Kasumi-1 (cell line): ENCODE results near the gene PARD3.
A peak's percentile ranks its signal among the peaks of the same experiment; 100 is the strongest.

Experiments
- DNase-seq, 2 experiments: peaks; one replicate each; lab custom pipeline; 2025; lab: John Stamatoyannopoulos, UW

The PARD3 gene

GRCh38 chr10:34216348-34216945 lies 598.6 kb downstream of the PARD3 start:
- no peak for DNase-seq

DNA sequence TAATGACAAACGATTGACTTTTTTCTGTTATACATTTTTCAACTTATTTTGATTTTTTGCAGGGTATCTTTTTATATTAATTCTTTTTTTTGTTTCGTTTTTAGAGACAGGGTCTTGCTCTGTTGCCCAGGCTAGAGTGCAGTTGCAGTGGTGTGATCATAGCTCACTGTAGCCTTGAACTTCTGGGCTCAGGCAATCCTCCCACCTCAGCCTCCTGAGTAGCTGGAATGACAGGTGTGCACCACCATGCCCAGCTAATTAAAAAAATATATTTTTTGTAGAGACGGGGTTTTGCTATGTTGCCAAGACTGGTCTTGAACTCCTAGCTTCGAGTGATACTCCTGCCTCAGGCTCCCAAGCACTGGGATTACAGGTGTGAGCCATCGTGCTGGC lies 601.3 kb downstream of the PARD3 start:
- no peak for DNase-seq

GRCh38 chr10:34213193-34213804 lies 601.8 kb downstream of the PARD3 start:
- DNase-seq = no peak

DNA sequence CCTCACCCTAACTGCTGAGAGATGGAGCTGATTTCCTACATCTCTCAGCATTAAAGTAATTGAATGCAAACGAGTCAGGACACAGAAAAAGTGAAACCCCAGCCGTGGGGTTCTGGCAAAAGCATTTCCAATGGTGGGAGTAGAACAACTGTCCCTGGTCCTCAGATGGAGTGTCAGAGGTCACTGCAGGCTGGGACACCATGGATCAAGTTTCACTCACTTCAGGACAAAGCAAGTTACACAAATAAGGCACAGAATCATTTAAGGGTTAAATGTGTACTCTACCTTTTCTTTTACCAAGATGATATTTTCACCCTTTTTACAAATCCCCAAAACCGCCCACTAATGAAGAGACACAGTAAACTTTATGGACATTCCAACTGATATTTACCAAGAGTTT lies 607.8 kb downstream of the PARD3 start:
- no peak for DNase-seq

DNA sequence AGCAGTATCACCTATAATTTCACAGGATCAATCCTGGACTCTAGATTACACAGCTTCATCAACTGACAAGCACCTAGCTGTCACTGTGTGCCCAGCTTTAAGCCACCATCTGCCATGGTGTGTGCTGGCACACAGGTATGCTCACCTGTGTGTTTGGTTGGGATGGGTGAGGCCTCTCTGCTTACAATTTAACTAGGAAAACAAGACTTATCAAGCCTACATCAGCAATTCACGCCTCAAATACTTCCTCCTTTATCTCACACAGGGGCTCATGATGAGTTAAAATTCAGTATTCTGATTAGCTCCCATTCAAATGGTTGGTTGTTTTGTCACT lies 608.2 kb downstream of the PARD3 start:
- DNase-seq = no peak

GRCh38 chr10:34206078-34206934 lies 608.8 kb downstream of the PARD3 start:
- peak; percentile 29 to 44 for DNase-seq

- peak; percentile 97 to 98 for DNase-seq
Observed at GRCh38 chr10:34205452-34205851, 609.6 kb downstream of the PARD3 start.

DNA sequence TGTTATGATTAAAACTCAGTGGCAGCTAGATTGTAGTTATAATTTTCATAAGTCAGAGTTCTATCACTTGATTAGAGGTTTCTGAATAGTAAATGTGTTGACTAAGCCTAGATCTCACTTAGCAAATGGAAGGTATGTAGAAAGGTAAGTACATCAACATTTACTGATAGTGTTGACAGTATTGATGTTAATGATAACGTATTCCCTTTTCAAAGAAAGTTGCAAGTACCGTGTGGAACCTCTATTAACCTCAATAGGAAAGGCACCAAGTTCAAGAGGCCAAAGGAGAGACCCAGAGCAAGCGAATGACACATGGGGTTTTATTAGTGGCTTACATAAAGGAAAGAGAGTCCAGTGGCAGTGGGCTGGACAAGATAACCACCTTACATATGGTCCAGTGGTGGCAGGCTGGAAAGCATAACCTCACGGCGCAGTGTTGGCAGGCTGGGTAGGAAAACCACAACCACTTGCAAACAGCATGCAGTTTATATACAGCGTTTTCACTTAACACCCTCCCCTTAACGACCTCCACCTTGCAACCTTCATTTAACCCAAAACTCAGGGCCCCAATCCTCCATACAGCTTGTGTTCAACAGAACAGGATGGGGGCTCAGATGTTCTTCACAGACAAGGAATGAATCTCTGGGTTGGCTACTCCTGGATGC lies 611.0 kb downstream of the PARD3 start:
- DNase-seq = no peak

- peak; percentile 96 to 98 for DNase-seq
Observed at GRCh38 chr10:34200355-34200901, 614.7 kb downstream of the PARD3 start.

DNA sequence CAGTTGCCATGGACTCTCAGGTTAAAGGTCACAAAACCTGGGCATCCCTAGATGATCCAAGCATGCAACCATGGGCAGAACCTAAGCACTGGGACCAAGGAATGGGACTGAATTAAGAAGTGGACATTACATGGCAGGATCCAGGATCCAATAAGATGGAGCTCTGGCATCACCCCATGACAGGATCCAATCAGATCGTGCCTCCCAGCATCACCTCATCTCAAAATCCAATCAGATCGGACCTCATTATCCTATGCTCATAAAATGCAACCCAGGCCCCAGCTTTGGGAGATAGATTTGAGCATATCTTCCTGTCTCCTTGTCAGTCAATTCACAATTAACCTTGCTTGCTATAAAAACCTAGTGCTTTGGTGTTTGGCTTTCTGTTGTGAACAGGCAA lies 616.1 kb downstream of the PARD3 start:
- DNase-seq = no peak

DNA sequence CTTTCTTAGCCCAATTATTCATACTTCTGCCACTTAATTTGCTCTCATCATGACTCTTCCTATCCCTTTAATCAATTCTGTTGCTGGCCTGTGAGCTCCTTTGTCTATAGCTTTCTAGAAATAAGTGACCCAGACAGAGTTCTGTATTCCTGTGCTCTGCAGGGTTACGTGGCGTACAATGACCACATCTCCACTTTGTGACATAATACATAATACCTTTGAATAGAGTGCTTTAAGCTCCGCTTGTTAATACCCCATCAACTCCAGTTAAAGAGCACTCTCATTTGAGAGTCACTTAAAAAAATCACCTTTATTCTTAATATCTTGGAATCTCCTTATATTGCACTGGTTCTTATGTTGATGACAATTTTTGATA lies 619.0 kb downstream of the PARD3 start:
- DNase-seq = no peak

DNA sequence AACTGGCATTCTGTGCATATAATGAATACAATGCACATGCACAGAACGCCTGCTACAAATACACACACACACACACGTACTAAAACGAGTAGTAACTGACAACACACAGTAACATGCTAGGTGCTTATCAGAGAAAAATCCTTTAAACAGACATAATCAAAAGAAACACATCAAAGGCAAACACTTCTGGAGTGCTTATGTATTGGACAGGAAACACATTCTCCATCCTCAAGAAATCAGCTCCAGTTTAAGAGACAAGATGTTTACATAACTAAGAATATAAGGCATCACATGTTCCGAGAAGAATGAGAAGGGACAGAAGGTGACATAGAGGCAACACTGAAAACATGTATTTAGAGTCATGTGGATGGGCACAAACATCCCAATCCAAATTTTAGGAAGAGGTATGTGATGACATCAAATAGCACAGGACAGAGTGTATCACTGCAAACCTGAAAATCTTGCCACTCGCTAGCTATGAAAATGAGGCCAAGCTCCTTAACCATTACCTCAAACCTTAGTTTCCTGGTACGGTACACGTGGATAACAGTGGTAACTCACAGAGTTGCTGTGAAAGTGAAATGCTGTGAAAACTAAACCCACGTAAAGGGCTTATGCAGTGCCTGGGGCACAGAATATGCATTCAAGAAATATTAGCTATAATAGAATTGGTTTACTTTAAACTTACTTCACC lies 619.6 kb downstream of the PARD3 start:
- DNase-seq = no peak

- DNase-seq = no peak
Observed at GRCh38 chr10:34193931-34194626, 621.0 kb downstream of the PARD3 start.

GRCh38 chr10:34192646-34193045 lies 622.5 kb downstream of the PARD3 start:
- no peak for DNase-seq

- DNase-seq = no peak
Observed at GRCh38 chr10:34191406-34191805, 623.7 kb downstream of the PARD3 start.

DNA sequence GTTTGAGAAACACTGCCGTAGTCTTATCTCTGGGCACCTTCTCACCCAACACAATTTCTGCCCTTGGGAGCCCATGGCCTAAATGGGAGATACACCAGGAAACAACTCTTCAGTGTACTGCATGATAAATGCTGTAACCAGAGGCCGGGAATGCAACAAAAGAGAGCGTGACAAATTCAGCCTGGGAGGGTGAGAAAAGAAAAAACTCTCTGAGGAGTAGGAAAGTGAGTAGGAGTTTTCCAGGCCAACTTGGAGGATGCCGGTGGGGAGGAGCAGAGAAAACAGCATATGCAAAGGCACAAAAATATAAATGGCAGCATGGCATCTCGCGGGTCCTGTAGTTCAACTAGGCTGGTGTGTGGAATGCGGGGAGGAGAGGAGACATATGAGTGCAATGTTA lies 624.5 kb downstream of the PARD3 start:
- no peak for DNase-seq

- DNase-seq = no peak
Observed at GRCh38 chr10:34189830-34190229, 625.3 kb downstream of the PARD3 start.

- no peak for DNase-seq
Observed at GRCh38 chr10:34188221-34188620, 626.9 kb downstream of the PARD3 start.

- DNase-seq = no peak
Observed at GRCh38 chr10:34187201-34187600, 627.9 kb downstream of the PARD3 start.

DNA sequence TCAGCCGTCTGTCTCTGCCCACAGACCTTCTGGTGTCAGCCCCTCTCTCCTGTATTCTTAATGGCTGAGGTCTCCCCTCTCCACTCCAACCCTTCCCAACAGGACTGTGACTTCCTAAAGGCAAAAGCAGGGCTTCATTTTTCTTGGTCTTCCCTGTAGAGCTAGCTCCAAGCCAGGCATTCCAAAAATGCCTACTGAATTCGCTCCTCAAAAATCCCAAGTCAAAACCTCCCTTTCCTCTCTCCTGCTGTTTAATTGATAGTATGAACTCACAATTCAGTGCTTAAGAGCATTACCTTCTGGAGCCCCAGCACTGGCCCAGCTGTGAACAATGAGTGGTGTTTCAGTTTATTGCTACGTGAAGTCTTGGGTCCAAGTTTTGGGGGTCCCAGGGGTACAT lies 628.4 kb downstream of the PARD3 start:
- no peak for DNase-seq

GRCh38 chr10:34185998-34186397 lies 629.1 kb downstream of the PARD3 start:
- DNase-seq = peak; percentile 63 to 72
